HEK293T (cell line): Measurements from ENCODE around the gene C19orf25.

Source experiments
- BHLHE40 ChIP-seq: fragments of 450-650 bp; IDR thresholded peaks from 2 replicates; pipeline ENCODE4 v1.6.1; 2016; ENCODE audit warnings: mild to moderate bottlenecking, moderate library complexity, borderline replicate concordance
- CTBP1 ChIP-seq: fragments of 450-650 bp; IDR thresholded peaks from 2 replicates; pipeline ENCODE4 v1.6.1; 2016; ENCODE audit warnings: borderline replicate concordance
- ELF4 ChIP-seq: fragments of 450-650 bp; IDR thresholded peaks from 2 replicates; pipeline ENCODE4 v1.6.1; 2017; ENCODE audit warnings: antibody characterized with exemption
- FOXA1 ChIP-seq: fragments of 450-650 bp; IDR thresholded peaks from 2 replicates; pipeline ENCODE4 v1.6.1; 2016; ENCODE audit warnings: mild to moderate bottlenecking
- FOXK2 ChIP-seq: fragments of 450-650 bp; IDR thresholded peaks from 2 replicates; pipeline ENCODE4 v1.6.1; 2016; ENCODE audit warnings: mild to moderate bottlenecking
- FOXM1 ChIP-seq: fragments of 450-650 bp; IDR thresholded peaks from 2 replicates; pipeline ENCODE4 v1.6.1; 2017; ENCODE audit warnings: mild to moderate bottlenecking, borderline replicate concordance
- HDGF ChIP-seq: fragments of 450-650 bp; IDR thresholded peaks from 2 replicates; pipeline ENCODE4 v1.6.1; 2017; ENCODE audit warnings: antibody characterized with exemption, borderline replicate concordance
- LEF1 ChIP-seq: fragments of 450-650 bp; IDR thresholded peaks from 2 replicates; pipeline ENCODE4 v1.6.1; 2017; ENCODE audit warnings: mild to moderate bottlenecking, borderline replicate concordance
- NFRKB ChIP-seq: fragments of 450-650 bp; IDR thresholded peaks from 2 replicates; pipeline ENCODE4 v1.6.1; 2016; ENCODE audit warnings: mild to moderate bottlenecking, moderate library complexity
- SP1 ChIP-seq: fragments of 450-650 bp; IDR thresholded peaks from 2 replicates; pipeline ENCODE4 v1.6.1; 2017
- SUZ12 ChIP-seq: fragments of 450-650 bp; IDR thresholded peaks from 2 replicates; pipeline ENCODE4 v1.6.1; 2016; ENCODE audit warnings: mild to moderate bottlenecking
- TARDBP ChIP-seq: fragments of 450-650 bp; IDR thresholded peaks from 2 replicates; pipeline ENCODE4 v1.6.1; 2016
- ZNF384 ChIP-seq: fragments of 450-650 bp; IDR thresholded peaks from 2 replicates; pipeline ENCODE4 v1.6.1; 2016

DNA sequence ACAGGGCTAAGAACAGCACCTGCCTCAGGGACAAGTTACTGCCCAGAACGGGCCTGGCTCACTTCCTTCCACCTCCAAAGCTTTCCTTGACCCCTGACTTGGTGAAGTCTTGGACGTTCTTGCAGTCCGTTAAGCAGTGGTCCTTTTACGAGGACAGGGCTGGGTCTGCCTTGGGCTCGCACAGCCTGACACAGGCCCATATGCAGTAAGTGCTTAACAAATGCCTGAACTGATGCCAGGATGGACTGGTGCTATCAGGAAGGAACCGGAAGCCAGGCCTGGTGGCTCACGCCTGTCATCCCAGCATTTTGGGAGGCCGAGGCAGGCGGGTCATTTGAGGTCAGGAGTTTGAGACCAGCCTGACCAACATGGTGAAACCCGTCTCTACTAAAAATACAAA lies 43.0 kb upstream of the C19orf25 start:
- no peak for TF ChIP-seq TARDBP
- TF ChIP-seq CTBP1: no peak
- no peak for TF ChIP-seq SP1
- no peak for TF ChIP-seq FOXK2
- TF ChIP-seq NFRKB: no peak
- no peak for TF ChIP-seq SUZ12
- no peak for TF ChIP-seq BHLHE40
- TF ChIP-seq FOXM1: no peak
- no peak for TF ChIP-seq ELF4
- TF ChIP-seq ZNF384: no peak
- no peak for TF ChIP-seq FOXA1
- TF ChIP-seq HDGF: no peak
- TF ChIP-seq LEF1: no peak
